HAP-1 (cell line): Measurements from ENCODE around the gene CDH22.
A peak's percentile ranks its signal among the peaks of the same experiment; 100 is the strongest.

Source experiments
- DNase-seq, 2 experiments: peaks; one replicate each; pipeline ENCODE4 v3.0.0-alpha.2; 2016 to 2020; ENCODE audit warnings: low spot score in 2 of 2
- H3K27me3 ChIP-seq: fragments of 250-450 bp; sonication (Bioruptor Pico); 2 replicates; pipeline ENCODE4 v1.5.1; 2020; ENCODE audit warnings: low read depth, mild to moderate bottlenecking, moderate library complexity
- H3K36me3 ChIP-seq: fragments of 250-450 bp; sonication (Bioruptor Pico); replicated peaks from 2 replicates; pipeline ENCODE4 v1.5.1; 2020; ENCODE audit warnings: mild to moderate bottlenecking
- H3K4me1 ChIP-seq: fragments of 250-450 bp; sonication (Bioruptor Pico); 2 replicates; pipeline ENCODE4 v1.5.1; 2020; ENCODE audit warnings: mild to moderate bottlenecking
- H3K4me3 ChIP-seq: fragments of 250-450 bp; sonication (Bioruptor Pico); 2 replicates; pipeline ENCODE4 v1.5.1; 2020; ENCODE audit warnings: mild to moderate bottlenecking, moderate library complexity
- H3K9me3 ChIP-seq: fragments of 250-450 bp; sonication (Bioruptor Pico); 2 replicates; pipeline ENCODE4 v1.5.1; 2020; ENCODE audit warnings: mild to moderate bottlenecking, moderate library complexity
- in situ Hi-C: fragments of 300-500 bp; cut with MboI; formaldehyde crosslinking; loops from 3 replicates; pipeline ENCODE4 v1.14.3; 2020; ENCODE audit warnings: low sequenced_read_pairs, inconsistent platforms, mixed read lengths

The CDH22 gene

DNA sequence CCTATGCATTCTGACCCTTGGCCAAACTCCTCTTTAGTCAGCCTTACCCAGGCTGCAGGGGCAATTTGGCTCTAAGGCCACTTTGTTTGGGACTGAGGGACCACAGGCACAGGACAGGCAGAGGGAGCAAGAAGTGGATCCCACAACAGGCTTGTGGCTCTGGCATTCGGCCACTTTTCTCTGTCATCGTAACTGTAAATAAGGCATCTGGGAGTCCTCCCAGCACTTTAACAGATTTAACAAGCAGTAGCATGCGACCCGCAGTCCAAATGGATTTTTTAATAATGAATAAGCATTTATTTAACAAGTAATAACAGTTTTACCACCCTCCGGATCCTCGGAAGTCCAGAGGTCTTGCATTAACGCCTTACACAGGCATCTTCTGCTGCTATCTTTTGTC, 16.1 kb upstream of the CDH22 start:
- Histone ChIP-seq H3K36me3 (no peaks in the 10 kb centered on the region), H3K27me3 (peaks cover 19% of the 10 kb centered on the region; the same call in 1 of the 2 replicates), H3K4me3 (no peak overlapping the region), H3K9me3 (no peaks in the 10 kb centered on the region), H3K4me1 (0 out of 2 replicates have a peak, but pooled peaks cover 2% of the 10 kb centered on the region)
- in situ Hi-C loops, result no loop called here
- no peak for DNase-seq

DNA sequence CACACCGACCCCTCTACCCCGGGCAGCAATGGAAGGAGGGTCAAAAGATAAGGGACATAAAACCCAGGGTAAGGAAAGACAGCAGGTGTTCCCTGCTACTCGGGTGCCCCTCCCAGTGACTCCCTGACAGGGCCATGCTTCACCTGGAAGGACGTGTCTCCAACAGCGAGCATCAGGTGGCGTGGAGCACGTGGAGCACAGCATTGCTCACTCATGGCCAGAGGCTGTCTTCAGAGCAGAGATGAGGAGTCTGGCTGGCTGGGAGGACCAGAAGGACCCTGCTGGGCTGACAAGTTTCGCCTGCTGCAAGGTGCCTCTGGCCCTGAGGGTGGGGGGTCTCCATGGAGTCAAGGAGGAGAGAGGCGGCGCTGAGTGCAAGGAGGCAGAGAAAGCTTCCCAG, 15.3 kb upstream of the CDH22 start:
- H3K27me3 ChIP-seq, result peaks cover 24% of the 10 kb centered on the region
- DNase-seq, result no peak
- in situ Hi-C loops, result no loop called here
- no peaks in the 10 kb centered on the region for H3K4me1 ChIP-seq
- H3K36me3 ChIP-seq, result no peaks in the 10 kb centered on the region
- H3K4me3 ChIP-seq, result no peak overlapping the region
- H3K9me3 ChIP-seq, result no peaks in the 10 kb centered on the region

- Histone ChIP-seq H3K4me1 (no peaks in the 10 kb centered on the region), H3K9me3 (no peaks in the 10 kb centered on the region), H3K36me3 (no peaks in the 10 kb centered on the region), H3K4me3 (no peak overlapping the region), H3K27me3 (peaks cover 26% of the 10 kb centered on the region)
- no peak for DNase-seq
- in situ Hi-C loops, result no loop called here
Observed at GRCh38 chr20:46322641-46323040, 14.3 kb upstream of the CDH22 start.

GRCh38 chr20:46317685-46318177, 9.4 kb upstream of the CDH22 start:
- Histone ChIP-seq H3K9me3 (no peaks in the 10 kb centered on the region), H3K27me3 (peaks cover 63% of the 10 kb centered on the region), H3K4me1 (no peaks in the 10 kb centered on the region), H3K36me3 (no peaks in the 10 kb centered on the region), H3K4me3 (no peak overlapping the region)
- in situ Hi-C loops, result no loop called here
- no peak for DNase-seq

- no peaks in the 10 kb centered on the region for H3K9me3 ChIP-seq
- DNase-seq, result no peak
- no peaks in the 10 kb centered on the region for H3K36me3 ChIP-seq
- in situ Hi-C loops, result no loop called here
- H3K4me3 ChIP-seq, result no peak overlapping the region
- no peaks in the 10 kb centered on the region for H3K4me1 ChIP-seq
- H3K27me3 ChIP-seq, result peaks cover 64% of the 10 kb centered on the region
Observed at GRCh38 chr20:46316984-46317684, 8.8 kb upstream of the CDH22 start.

DNA sequence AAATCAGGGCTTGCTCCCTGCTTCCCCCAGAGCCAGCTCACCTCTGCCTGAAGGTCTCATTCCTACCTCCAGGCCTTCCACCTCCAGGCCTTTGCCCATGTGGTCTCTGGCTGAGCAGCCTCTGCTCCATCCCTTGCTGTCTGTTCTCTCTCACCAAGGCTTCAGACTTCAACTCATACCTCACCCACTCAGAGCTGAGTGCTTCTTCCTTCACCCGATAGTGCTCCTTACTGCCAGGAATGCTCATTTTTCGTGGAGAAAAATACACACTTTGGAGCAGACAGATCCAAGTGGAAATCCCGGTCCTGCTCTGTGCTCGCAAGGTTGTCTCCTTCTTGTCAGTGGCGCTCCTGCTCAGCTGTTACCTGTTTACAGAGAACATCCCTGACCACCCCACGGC, 7.0 kb upstream of the CDH22 start:
- no peaks in the 10 kb centered on the region for H3K36me3 ChIP-seq
- no peaks in the 10 kb centered on the region for H3K4me1 ChIP-seq
- H3K4me3 ChIP-seq, result no peak overlapping the region
- no peak for DNase-seq
- peaks cover 82% of the 10 kb centered on the region for H3K27me3 ChIP-seq
- no peaks in the 10 kb centered on the region for H3K9me3 ChIP-seq
- in situ Hi-C loops, result no loop called here

- Histone ChIP-seq H3K27me3 (peaks cover 92% of the 10 kb centered on the region), H3K4me3 (peak overlapping the region; percentile 15), H3K36me3 (no peaks in the 10 kb centered on the region), H3K4me1 (no peaks in the 10 kb centered on the region), H3K9me3 (no peaks in the 10 kb centered on the region)
- DNase-seq, result no peak
- in situ Hi-C loops, result no loop called here
Observed at GRCh38 chr20:46312945-46313861, 4.9 kb upstream of the CDH22 start.

DNA sequence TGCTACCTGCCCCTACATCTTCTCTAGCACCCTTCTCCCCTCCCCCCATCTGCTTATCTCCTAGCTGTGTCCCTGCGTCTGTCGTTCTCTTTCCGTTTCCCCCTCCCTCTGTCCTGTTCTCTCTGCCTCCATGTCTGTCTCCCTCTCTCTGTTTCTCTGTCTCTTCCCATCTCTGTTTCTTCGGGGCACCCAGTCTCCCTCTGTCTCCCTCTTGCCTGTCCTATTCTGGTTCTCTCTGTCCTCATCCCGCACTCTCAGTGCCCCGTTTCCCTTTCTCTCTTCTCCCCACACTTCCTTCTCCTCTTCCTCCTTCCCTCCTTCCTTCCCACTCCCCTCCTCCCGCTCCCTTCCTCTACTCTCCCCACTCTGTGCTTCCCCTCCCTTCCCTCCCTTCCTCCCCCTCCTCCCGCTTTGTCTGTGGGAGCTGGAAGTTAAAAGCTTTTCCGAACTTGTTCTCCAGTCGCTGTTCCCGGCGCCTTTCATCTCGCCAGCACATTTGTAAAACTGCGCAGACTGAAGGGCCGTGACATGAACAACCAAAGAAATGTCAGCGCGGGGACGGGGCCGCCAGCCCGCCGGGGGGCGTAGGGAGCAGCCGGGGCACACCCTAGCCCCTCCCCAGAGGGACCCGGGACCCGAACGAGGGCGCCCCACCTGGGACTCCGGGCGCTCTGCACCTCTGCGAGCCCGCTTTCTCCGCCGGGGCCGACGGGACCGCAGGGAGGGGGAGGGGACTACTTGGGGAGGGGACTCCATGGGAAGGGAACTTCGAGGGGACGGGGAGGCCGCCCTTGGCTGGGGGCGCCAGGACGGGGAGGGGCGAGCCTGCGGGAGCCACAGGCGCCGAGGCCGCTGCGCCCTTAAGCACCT, 4.0 kb upstream of the CDH22 start:
- Histone ChIP-seq H3K36me3 (no peaks in the 10 kb centered on the region), H3K4me1 (no peaks in the 10 kb centered on the region), H3K27me3 (peaks cover 94% of the 10 kb centered on the region), H3K4me3 (peak overlapping the region; percentile 15), H3K9me3 (no peaks in the 10 kb centered on the region)
- in situ Hi-C loops, result no loop called here
- peak; percentile 15 to 77 for DNase-seq

GRCh38 chr20:46311719-46312074, 3.4 kb upstream of the CDH22 start:
- Histone ChIP-seq H3K4me1 (no peaks in the 10 kb centered on the region), H3K4me3 (peak overlapping the region; percentile 15; the same call in 1 of the 2 replicates), H3K9me3 (no peaks in the 10 kb centered on the region), H3K36me3 (no peaks in the 10 kb centered on the region), H3K27me3 (peaks cover 94% of the 10 kb centered on the region)
- in situ Hi-C loops, result no loop called here
- DNase-seq, result no peak

DNA sequence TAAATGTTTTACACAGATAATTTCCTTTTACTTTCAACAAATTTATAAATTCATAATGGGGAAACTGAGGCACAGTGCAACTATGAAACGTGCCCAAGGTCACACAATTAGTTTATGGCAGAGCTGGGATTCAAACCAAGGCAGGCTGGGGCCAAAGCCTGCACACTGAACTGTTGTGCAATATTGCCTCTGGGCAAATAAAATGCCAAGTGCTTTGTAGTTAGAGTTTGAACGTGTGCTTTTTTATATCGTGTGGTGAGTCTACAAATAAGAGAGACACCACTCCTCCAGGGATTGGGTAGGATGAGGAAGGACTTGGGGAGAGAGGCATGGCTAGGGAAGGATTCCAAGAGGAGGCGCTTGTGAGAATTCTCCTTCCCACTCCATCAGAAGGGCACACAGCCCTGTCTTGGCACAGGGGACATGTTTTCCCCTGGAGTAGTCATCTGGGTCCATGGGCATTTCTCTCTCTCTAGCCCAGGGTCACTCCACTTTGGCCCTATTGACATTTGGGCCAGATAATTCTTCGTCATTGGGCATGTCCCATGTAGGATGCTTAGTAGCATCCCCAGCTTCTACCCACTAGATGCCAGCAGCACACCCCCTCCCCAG, 2.8 kb upstream of the CDH22 start:
- in situ Hi-C loops, result no loop called here
- H3K36me3 ChIP-seq, result no peaks in the 10 kb centered on the region
- no peak overlapping the region for H3K4me3 ChIP-seq
- H3K9me3 ChIP-seq, result no peaks in the 10 kb centered on the region
- H3K4me1 ChIP-seq, result no peaks in the 10 kb centered on the region
- DNase-seq, result no peak
- H3K27me3 ChIP-seq, result peaks cover 95% of the 10 kb centered on the region

DNA sequence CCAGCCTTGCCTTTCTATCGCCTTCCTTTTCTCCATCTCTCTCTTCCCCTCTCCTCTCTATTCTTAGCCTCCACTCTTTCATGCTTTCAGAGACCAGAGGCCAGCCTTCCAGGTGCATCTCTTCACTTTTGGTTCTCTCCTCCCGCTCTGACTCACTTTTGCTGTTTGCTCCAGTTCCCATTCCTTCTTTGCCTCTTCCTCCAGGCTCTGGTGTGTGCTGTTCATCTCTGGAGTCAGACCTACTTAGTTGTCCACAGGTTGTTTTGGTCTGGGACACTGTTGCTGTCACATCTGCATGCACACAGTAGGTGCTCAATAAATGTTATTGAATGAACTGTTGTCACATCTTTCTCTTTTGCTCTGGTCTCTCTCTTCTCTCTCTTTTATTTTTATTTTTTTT, 1.6 kb upstream of the CDH22 start:
- no peak for DNase-seq
- Histone ChIP-seq H3K4me1 (no peaks in the 10 kb centered on the region), H3K36me3 (no peaks in the 10 kb centered on the region), H3K9me3 (no peaks in the 10 kb centered on the region), H3K27me3 (peaks cover 94% of the 10 kb centered on the region), H3K4me3 (no peak overlapping the region)
- in situ Hi-C loops, result no loop called here

- H3K27me3 ChIP-seq, result peaks cover 88% of the 10 kb centered on the region
Observed at GRCh38 chr20:46307999-46308257, 370 bp downstream of the CDH22 start.

More at GRCh38 chr20:46307999-46308257, 370 bp downstream of the CDH22 start:
- Histone ChIP-seq H3K9me3 (no peaks in the 10 kb centered on the region), H3K4me3 (no peak overlapping the region; the same call in 1 of the 2 replicates), H3K4me1 (no peaks in the 10 kb centered on the region), H3K36me3 (no peaks in the 10 kb centered on the region)
- DNase-seq, result no peak
- in situ Hi-C loops, result no loop called here
